HepG2 (cell line): Measurements from ENCODE around the gene PLSCR5. TPM values are rescaled to one million over a fixed set of nuclear protein-coding genes. Genes with fewer than 3 reads are reported as not detected.

ENCODE experiments used
- ATAC-seq: fragments of 200-7000 bp; cut with Tn5 transposase; 3 replicates; pipeline ENCODE4 v1.9.1; 2020; ENCODE audit warnings: mild to moderate bottlenecking, moderate library complexity
- BruUV-seq: library from RNA; stranded (reverse); fragments of 400-500 nt; replicated peaks from 2 replicates; lab custom pipeline; 2021; lab: Mats Ljungman, UMichigan
- CTCF ChIA-PET: fragments of 300-600 bp; formaldehyde crosslinking; extraction: SDS; loops from one replicate; lab custom pipeline; 2021; ENCODE audit warnings: low total read pairs, inconsistent platforms, low intra/inter-chr PET ratio; lab: Yijun Ruan, JAX
- POLR2A ChIA-PET: fragments of 350-600 bp; sonication (Branson Sonifier 250); formaldehyde crosslinking; loops from one replicate; lab custom pipeline; 2020; ENCODE audit warnings: antibody characterized with exemption, inconsistent platforms; lab: Yijun Ruan, JAX
- DNase-seq: peaks from one replicate; pipeline ENCODE4 v3.0.0-alpha.2; 2015; ENCODE audit warnings: low spot score
- FAIRE-seq: peaks from 3 replicates; lab custom pipeline; 2011; peaks lifted over from hg19 to GRCh38; lab: Jason Lieb, UNC
- H2AFZ ChIP-seq: one replicate; pipeline ENCODE4 v1.6.1; 2011; ENCODE audit warnings: low read length, inconsistent platforms
- H3K27ac ChIP-seq: fragments of 300-600 bp; 3 replicates; pipeline ENCODE4 v1.8.0; 2011; ENCODE audit warnings: mixed run types, mild to moderate bottlenecking, mixed read lengths, low read length, inconsistent platforms; ENCODE audit not compliant: insufficient read depth; ENCODE audit errors: extremely low read length
- H3K27me3 ChIP-seq, 2 experiments: fragments of 200-600 bp in 1 of 2; 2 replicates in 1 of 2; 3 replicates in 1 of 2; pipeline versions ENCODE4 v1.6.0 to v1.8.0; 2011; ENCODE audit warnings: low read length in 2 of 2, mild to moderate bottlenecking in 2 of 2, moderate library complexity in 2 of 2, inconsistent platforms in 1 of 2; ENCODE audit not compliant: insufficient read depth in 2 of 2, control insufficient read depth in 1 of 2
- H3K36me3 ChIP-seq, 2 experiments: fragments of 200-600 bp in 1 of 2; replicated peaks in 1 of 2; 2 replicates in 1 of 2; 3 replicates in 1 of 2; pipeline versions ENCODE4 v1.5.1 to v1.8.0; 2011; ENCODE audit warnings: low read length in 2 of 2, inconsistent platforms in 1 of 2; ENCODE audit not compliant: insufficient read depth in 2 of 2, control insufficient read depth in 1 of 2
- H3K4me1 ChIP-seq: 2 replicates; pipeline ENCODE4 v1.5.1; 2012; ENCODE audit warnings: low read length, inconsistent platforms; ENCODE audit not compliant: insufficient read depth
- H3K4me2 ChIP-seq: 2 replicates; pipeline ENCODE4 v1.6.0; 2011; ENCODE audit warnings: low read depth, low read length, inconsistent platforms
- H3K4me3 ChIP-seq, 3 experiments: fragments of 200-600 bp in 1 of 3; sonication (generic), shearing (Covaris generic) in 1 of 3; replicated peaks in 1 of 3; 2 replicates each; pipeline ENCODE4 v1.5.1; 2011 to 2016; ENCODE audit warnings: low read length in 3 of 3, inconsistent platforms in 2 of 3, low read depth in 2 of 3, mild to moderate bottlenecking in 2 of 3, control low read depth in 1 of 3, mixed read lengths in 1 of 3; ENCODE audit not compliant: insufficient read depth in 1 of 3
- H3K79me2 ChIP-seq: one replicate; pipeline ENCODE4 v1.6.1; 2011; ENCODE audit warnings: low read length, inconsistent platforms; ENCODE audit not compliant: insufficient read depth
- H3K9ac ChIP-seq: 2 replicates; pipeline ENCODE4 v1.6.0; 2011; ENCODE audit warnings: mild to moderate bottlenecking, low read depth, low read length, inconsistent platforms; ENCODE audit not compliant: insufficient read depth
- H3K9me3 ChIP-seq: 2 replicates; pipeline ENCODE4 v1.5.1; 2012; ENCODE audit warnings: mild to moderate bottlenecking, low read length
- H4K20me1 ChIP-seq: 2 replicates; pipeline ENCODE4 v1.6.0; 2011; ENCODE audit warnings: inconsistent platforms, mild to moderate bottlenecking, low read length, moderate library complexity; ENCODE audit not compliant: insufficient read depth
- CENPBD1 ChIP-seq: sonication (generic); formaldehyde crosslinking; IDR thresholded peaks from 2 replicates; pipeline ENCODE4 v1.8.0; 2022; ENCODE audit warnings: missing genetic modification reagents, low read depth, mild to moderate bottlenecking, borderline replicate concordance
- DR1 ChIP-seq: sonication (generic); formaldehyde crosslinking; IDR thresholded peaks from 2 replicates; pipeline ENCODE4 v1.8.0; 2021; ENCODE audit warnings: mild to moderate bottlenecking, missing genetic modification reagents, inconsistent platforms
- HMGA1 ChIP-seq: sonication (generic); formaldehyde crosslinking; conservative IDR thresholded peaks from 2 replicates; pipeline ENCODE4 v1.4.0; 2020; ENCODE audit warnings: missing genetic modification reagents
- IRX3 ChIP-seq: sonication (generic); formaldehyde crosslinking; IDR thresholded peaks from 2 replicates; pipeline ENCODE4 v1.8.1; 2023; ENCODE audit warnings: mild to moderate bottlenecking, low read depth, missing genetic modification reagents, borderline replicate concordance
- KLF12 ChIP-seq: sonication (generic); formaldehyde crosslinking; IDR thresholded peaks from 2 replicates; pipeline ENCODE4 v1.4.0; 2020; ENCODE audit warnings: missing genetic modification reagents, borderline replicate concordance
- RFX1 ChIP-seq: fragments of 450-650 bp; IDR thresholded peaks from 2 replicates; pipeline ENCODE4 v1.6.1; 2017
- THAP9 ChIP-seq: sonication (generic); formaldehyde crosslinking; IDR thresholded peaks from 2 replicates; pipeline ENCODE4; 2020; ENCODE audit warnings: missing genetic modification reagents, mild to moderate bottlenecking, borderline replicate concordance
- ZNF138 ChIP-seq: sonication (generic); formaldehyde crosslinking; IDR thresholded peaks from 2 replicates; pipeline ENCODE4 v1.5.0; 2020; ENCODE audit warnings: mild to moderate bottlenecking, low read depth, missing genetic modification reagents
- ZNF207 ChIP-seq: fragments of 450-650 bp; IDR thresholded peaks from 2 replicates; pipeline ENCODE4 v1.6.1; 2016; ENCODE audit warnings: antibody characterized with exemption, borderline replicate concordance
- ZNF530 ChIP-seq: sonication (generic); formaldehyde crosslinking; IDR thresholded peaks from 2 replicates; pipeline ENCODE4 v1.5.0; 2020; ENCODE audit warnings: low read depth, mild to moderate bottlenecking, missing genetic modification reagents
- WGBS: methylation state at CpG from one replicate; pipeline ENCODE4 v1.1.6; 2017; ENCODE audit warnings: low lambda C conversion rate; 5-methylcytosine and 5-hydroxymethylcytosine counted together
- in situ Hi-C: cut with HindIII; loops from 2 replicates; pipeline ENCODE4 v1.10.0; 2017; ENCODE audit warnings: low pct_unique_long_range_greater_than_20kb; ENCODE audit not compliant: extremely low pct_ligation_motif_present
- intact Hi-C: fragments of 100-400 bp; cut with micrococcal nuclease; formaldehyde crosslinking; loops from one replicate; pipeline ENCODE4 v1.10.0; 2022; ENCODE audit not compliant: unreplicated experiment
- polyA plus RNA-seq, 8 experiments: library from polyadenylated mRNA; depleted of rRNA in 3 of 8; stranded (reverse) in 7 of 8; unstranded in 1 of 8; fragments of >200 nt; fragmentation: Illumina TruSeq in 4 of 8; extraction: Trizol in 4 of 8; gene quantifications; 2 replicates each; pipeline versions ENCODE4 v1.2.1 to v1.2.3, GENCODE V29; 2011 to 2016; ENCODE audit warnings: low read depth in 4 of 8, missing spikeins in 1 of 8, mixed read lengths in 1 of 8; ENCODE audit not compliant: insufficient read depth in 1 of 8
- total RNA-seq, 5 experiments: library from RNA; depleted of rRNA; stranded (reverse); fragments of >200 nt; fragmentation: Illumina TruSeq; extraction: Trizol; gene quantifications; 2 replicates each; pipeline ENCODE4 v1.2.3, GENCODE V29; 2016; ENCODE audit warnings: low read depth in 1 of 5

PLSCR5 gene
- total and polyA plus RNA-seq, 2 of the 13 experiments (the other 11 are each of a cell fraction or from before 2014, with no cell fraction given), result 0.50 TPM; not detected in 1

GRCh38 chr3:146569314-146569713 lies 35.8 kb downstream of the PLSCR5 start:
- Histone ChIP-seq H3K4me2 (no peak overlapping the region), H3K27me3 (0 out of 5 replicates have a peak, but pooled peaks cover 0 to 3% of the 10 kb centered on the region in 2 experiments), H3K27ac (no peak overlapping the region), H4K20me1 (no peaks in the 10 kb centered on the region), H3K9ac (no peak overlapping the region), H3K4me3 (no peak overlapping the region), H3K36me3 (no peaks in the 10 kb centered on the region), H3K4me1 (no peaks in the 10 kb centered on the region), H2AFZ (no peak overlapping the region), H3K9me3 (no peaks in the 10 kb centered on the region), H3K79me2 (no peaks in the 10 kb centered on the region)
- ChIA-PET CTCF (no interaction called here), POLR2A (no interaction called here)
- DNase-seq (no peak), FAIRE-seq (no peak), ATAC-seq (no peak)
- BruUV-seq, result no TSS peak
- TF ChIP-seq DR1 (no peak), IRX3 (CRISPR knock-in tag) (no peak), ZNF138 (CRISPR knock-in tag) (no peak), THAP9 (CRISPR knock-in tag) (no peak), HMGA1 (CRISPR knock-in tag) (no peak), ZNF530 (no peak), CENPBD1 (CRISPR knock-in tag) (no peak), ZNF207 (no peak), RFX1 (no peak), KLF12 (CRISPR knock-in tag) (no peak)
- in situ Hi-C loops, result no loop called here
- intact Hi-C loops, result no loop called here
- 0% methylated on average over 3 of the region's 3 CpGs for WGBS
